Melanocyte of skin (primary cell): ENCODE measurements around the gene TMEM106A. TPM values are rescaled to one million over a fixed set of nuclear protein-coding genes. Genes with fewer than 3 reads are reported as not detected.

ENCODE experiments used
- small RNA-seq, 2 donors: library from RNA; depleted of rRNA; stranded (forward); fragments of <200 nt; gene quantifications; one replicate each; pipeline ENCODE3, GENCODE V24; 2012
- total RNA-seq, 2 donors: library from RNA; depleted of rRNA; stranded (reverse); fragments of >200 nt; gene quantifications; 2 replicates each; pipeline ENCODE4 v1.2.3, GENCODE V29; 2012

The TMEM106A gene, protein sequence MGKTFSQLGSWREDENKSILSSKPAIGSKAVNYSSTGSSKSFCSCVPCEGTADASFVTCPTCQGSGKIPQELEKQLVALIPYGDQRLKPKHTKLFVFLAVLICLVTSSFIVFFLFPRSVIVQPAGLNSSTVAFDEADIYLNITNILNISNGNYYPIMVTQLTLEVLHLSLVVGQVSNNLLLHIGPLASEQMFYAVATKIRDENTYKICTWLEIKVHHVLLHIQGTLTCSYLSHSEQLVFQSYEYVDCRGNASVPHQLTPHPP
- 1 to 10 TPM; 2.7 to 4.1 TPM for total RNA-seq

GRCh38 chr17:43211480-43212402 lies at the start of gene TMEM106A:
Gene TMEM106A, plus strand, starts transcription at chr17:43211875. Its CDS starts 1,167 bp downstream, at chr17:43213042.

GRCh38 chr17:43170766-43171585 lies 40.7 kb upstream of the TMEM106A start, which contains the start of gene NBR1:
Gene NBR1, plus strand, starts transcription at chr17:43171214. Its CDS starts 4,586 bp downstream, at chr17:43175800.

GRCh38 chr17:43228020-43228782 lies 16.5 kb downstream of the TMEM106A start, which contains the start of gene CCDC200:
Gene CCDC200, minus strand, starts transcription at chr17:43228623. Its CDS starts 69 bp downstream, at chr17:43228554.

DNA sequence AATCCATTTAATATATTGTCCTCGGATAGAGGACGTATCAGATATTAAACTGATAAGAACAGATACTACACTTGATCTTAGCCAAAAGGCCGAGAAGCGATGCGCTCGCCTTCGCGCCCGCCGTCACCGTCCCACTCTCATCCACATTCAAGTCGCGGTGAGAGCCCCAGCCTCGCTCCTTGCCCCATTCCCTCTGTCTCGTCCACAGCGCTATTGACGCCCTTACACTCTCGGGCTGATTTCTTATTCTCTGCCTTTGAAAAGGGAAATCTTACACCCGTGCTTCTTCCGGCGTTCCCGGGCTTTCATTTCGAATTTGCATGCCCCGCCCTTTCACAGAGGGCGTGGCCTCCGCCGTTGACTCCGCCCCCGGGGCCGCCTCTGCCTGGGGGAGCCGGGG lies 22.2 kb downstream of the TMEM106A start, which contains the start of gene RNU2-1:
TSS of gene RNU2-1 (minus strand) at position 101 of the 400 bp plus-strand sequence.

Small RNAs within 50 kb of the gene (small RNA-seq; reads per million reads assigned to genes)
- gene AC060780.2 (0 reads per million in 2 donors), gene AC060780.3 (0 reads per million in 2 donors), gene RF00004 (0 reads per million in 2 donors), gene RNU2-1 (0 reads per million in 2 donors)

Other genes with a start within 250 kb of the TMEM106A start
- gene AARSD1, start 247.4 kb upstream of the TMEM106A start, total RNA-seq = 10 to 100 TPM; 12.4 to 12.7 TPM
- under 1 TPM; 0.33 to 0.34 TPM for gene PTGES3L, start 231.8 kb upstream of the TMEM106A start, total RNA-seq
- 1 to 10 TPM; 7.6 to 8.0 TPM for gene RUNDC1, start 231.3 kb upstream of the TMEM106A start, total RNA-seq
- gene RPL27, start 213.5 kb upstream of the TMEM106A start, total RNA-seq = 1,000 to 10,000 TPM in 1 of 2 donors, 100 to 1,000 TPM in 1; 783 to 1,366 TPM
- 100 to 1,000 TPM; 167 to 255 TPM for gene IFI35, start 205.1 kb upstream of the TMEM106A start, total RNA-seq
- 100 to 1,000 TPM; 400 to 703 TPM for gene VAT1, start 189.5 kb upstream of the TMEM106A start, total RNA-seq
- under 1 TPM; 0.33 to 0.34 TPM for gene RND2, start 186.6 kb upstream of the TMEM106A start, total RNA-seq
- 10 to 100 TPM; 30.6 to 46.6 TPM for gene BRCA1, start 86.5 kb upstream of the TMEM106A start, total RNA-seq
- gene NBR1, start 40.7 kb upstream of the TMEM106A start, total RNA-seq = 10 to 100 TPM; 72.9 to 93.6 TPM
- not detected for gene CCDC200, start 16.7 kb downstream of the TMEM106A start, total RNA-seq
- not detected for gene RNU2-1, start 22.1 kb downstream of the TMEM106A start, total RNA-seq
- 1 to 10 TPM; 5.7 to 5.9 TPM for gene ARL4D, start 187.1 kb downstream of the TMEM106A start, total RNA-seq